Suppressor macrophage treated with lipopolysaccharide for 4 hours (primary cell): ENCODE results near the gene ARID1B.
"Not testable (repeated sequence)": the region's sequence is repeated elsewhere in the genome, so short reads cannot be mapped to it uniquely, and the experiment has no call there.

Experiments used
- DNase-seq: peaks from one replicate; pipeline ENCODE4 v3.0.0-alpha.2; 2020

ARID1B gene

DNA sequence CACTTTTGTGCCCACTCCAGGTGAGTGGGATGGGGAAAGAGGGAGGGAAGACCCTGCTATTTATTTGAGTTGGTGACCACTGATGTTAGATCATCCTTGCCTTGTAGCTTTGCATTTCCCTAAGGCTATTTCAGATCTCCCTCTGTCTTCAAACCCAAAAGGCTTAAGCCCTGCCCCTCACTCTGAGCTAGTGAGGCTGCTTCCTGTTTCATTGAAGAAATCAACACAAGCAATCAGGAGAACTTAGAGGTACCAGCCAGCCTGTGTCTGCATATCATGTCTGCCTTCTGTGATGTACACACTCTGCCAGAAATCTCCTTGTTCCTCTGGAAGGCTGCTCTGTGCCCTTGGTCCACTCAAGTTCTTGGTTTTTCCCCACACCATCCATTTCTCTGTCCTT lies 135.3 kb downstream of the ARID1B start:
- peak; percentile 17 for DNase-seq

DNA sequence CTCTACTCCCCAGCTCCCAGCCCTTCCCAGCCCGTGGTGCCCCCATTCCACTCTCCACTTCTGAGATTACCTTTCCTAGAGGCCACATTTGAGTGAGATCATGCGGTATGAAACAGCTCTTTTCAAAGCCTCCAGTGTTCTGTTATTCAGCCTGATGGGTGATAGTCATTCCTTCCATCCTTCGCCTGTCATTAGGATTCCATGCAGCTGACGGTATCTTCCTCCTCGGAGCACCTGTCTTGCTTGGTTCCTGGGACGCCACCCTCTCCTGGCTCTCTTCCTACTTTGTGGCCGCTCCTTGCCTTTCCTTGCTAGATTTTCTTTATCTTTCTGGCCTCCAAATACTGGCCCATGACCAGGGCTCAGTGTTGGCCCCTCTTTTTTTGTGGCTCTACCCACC lies 137.0 kb downstream of the ARID1B start:
- DNase-seq: no peak

DNA sequence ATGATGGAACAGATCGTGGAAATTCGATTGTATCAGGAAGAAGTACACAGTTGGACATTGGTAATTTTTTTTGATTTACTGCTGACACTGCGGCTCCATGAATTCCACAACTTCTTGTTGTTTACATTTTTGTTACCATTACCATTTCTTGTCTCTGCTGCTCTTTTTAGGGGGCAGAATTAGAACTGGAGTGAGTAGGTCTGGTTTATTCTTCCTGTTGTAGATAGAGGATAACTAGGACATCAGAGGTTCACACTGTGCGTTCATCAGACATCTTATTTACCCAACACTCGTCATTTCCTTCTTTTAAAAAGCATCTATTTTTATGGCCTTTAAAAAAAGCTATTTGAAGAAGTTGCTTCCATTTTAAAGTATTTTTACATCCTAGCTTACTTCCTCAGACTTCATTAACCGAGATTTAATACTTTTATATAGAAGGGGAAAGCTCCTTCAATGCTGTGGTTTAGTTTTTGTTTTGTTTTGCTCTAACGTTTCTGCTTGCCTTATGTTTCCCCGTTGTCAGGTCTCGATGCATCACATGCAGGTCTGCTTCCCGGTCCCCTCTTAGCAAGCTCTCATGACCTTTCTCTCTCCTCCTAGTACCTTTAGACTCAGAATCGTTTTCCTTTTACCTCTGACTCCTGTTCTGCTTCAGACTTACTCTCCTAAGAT lies 139.1 kb downstream of the ARID1B start:
- peak; percentile 27 for DNase-seq

DNA sequence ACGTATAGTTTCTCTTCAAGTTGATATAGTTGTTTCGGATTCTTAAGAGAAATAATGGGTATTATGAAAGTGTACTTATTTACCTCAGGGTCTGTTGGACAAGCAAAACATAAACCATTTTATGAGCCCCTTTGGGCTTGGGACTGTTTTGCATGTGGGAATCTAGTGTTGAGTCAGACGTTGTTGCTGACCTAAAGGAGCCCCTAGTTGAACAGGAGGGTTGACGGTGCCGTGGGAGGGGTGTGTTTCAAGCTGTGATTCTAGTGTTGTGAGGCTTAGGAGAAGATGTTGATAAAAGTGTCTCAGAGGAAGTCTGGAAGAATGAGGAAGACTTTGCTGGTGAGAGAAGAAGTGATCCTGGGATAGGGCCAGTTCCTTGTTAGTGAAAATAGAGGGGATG lies 140.0 kb downstream of the ARID1B start:
- DNase-seq: peak; percentile 2

DNA sequence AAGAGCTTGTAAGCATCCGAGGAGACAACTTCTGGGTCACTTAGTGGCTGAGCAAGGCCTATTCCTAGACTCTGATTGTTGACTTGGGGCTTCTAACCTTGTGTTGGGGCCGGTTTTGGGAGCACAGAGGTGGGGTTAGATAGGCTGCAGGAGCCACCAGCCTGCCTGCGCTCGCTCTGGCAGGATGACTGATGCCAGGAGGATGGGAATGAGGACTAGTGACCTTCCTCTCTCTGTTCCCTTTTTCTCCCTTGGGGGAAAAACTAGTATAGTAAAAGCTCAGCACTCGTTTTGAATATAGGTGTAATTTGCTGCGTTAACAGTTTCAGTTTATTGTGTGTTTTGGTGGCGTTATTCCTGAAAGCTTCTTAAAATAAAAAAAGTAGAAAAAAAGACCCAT lies 141.5 kb downstream of the ARID1B start:
- peak; percentile 9 for DNase-seq

DNA sequence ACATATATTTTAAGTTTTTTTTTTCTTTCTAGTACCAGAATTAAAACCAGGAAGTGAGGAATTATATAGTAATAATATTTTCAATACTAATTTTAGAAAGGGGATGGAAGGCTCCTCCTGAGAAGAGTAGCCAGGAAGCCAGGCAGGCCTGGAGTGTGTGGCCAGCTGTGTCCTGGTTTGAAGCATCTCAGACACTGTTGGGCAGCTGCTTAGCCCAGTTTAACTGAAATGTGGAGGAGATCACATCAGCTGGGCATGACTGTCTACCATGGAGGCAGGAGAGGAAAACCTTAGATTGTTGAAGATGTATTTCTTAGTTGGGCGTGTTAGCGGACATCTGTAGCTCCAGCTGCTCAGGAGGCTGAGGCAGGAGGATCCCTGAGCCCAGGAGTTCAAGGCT lies 142.2 kb downstream of the ARID1B start:
- DNase-seq: no peak

DNA sequence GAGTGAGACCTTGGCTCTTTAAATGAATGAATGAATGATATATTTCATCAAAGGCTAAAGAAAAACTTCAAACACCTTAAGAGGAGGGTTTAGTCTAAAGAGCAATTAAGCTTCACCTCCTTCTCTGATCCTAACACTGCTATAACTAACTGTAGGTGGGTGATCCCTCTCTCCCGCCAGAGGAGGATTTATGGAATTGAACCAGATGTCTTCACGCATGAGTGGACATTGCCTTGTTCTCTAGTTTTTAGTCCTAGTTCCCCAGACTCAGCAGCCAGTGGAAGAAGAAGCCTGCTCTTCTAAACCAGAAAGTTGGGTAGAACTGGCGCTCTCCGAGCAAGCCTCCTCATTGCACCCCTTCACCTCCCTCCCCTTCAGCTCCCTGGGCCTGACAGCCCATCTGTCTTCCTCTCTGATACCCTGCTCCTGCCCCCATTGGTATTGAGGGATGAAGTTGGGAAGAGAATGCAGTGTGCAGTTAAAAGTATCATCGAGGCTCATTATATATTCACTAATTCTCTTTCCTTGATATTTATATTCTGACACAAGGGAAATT lies 142.7 kb downstream of the ARID1B start:
- DNase-seq: no peak

DNA sequence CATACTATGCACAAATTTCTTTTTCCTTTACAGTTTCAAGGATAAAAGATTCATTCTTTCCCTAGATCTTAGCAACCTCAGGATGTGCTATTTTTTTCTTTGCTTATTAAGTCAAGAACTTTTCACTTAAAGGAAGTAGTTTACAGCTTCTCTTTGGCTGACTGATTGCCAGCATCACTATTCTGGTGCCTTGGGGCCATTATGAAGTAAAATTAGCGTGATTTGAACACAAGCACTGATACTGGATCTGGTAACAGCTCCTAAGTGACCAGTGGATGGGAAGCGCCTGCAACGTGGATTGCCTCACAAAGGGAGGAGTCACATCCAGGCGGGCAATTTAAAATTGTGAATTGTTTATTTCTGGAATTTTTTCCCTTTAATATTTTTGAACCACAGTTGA lies 147.1 kb downstream of the ARID1B start:
- DNase-seq: no peak

DNA sequence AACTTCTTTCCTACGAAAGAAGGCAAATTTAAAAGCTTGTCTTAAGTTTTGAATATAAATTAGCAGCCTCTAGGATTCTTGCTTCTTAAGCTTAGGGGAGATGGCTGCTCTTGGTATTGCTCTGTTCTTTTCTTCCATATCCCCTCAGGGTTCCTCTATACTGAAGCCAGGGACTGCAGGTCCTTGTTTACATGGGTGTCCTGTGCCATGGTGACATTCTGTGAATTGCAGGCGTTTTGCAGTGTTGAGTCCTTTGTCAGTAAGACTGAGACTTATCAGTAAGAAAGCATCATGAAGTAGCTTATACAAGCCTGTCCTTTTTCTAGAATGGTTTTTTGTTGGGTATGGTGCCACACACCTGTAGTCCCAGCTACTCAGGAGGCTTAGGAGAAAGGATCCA lies 147.8 kb downstream of the ARID1B start:
- DNase-seq: no peak

DNA sequence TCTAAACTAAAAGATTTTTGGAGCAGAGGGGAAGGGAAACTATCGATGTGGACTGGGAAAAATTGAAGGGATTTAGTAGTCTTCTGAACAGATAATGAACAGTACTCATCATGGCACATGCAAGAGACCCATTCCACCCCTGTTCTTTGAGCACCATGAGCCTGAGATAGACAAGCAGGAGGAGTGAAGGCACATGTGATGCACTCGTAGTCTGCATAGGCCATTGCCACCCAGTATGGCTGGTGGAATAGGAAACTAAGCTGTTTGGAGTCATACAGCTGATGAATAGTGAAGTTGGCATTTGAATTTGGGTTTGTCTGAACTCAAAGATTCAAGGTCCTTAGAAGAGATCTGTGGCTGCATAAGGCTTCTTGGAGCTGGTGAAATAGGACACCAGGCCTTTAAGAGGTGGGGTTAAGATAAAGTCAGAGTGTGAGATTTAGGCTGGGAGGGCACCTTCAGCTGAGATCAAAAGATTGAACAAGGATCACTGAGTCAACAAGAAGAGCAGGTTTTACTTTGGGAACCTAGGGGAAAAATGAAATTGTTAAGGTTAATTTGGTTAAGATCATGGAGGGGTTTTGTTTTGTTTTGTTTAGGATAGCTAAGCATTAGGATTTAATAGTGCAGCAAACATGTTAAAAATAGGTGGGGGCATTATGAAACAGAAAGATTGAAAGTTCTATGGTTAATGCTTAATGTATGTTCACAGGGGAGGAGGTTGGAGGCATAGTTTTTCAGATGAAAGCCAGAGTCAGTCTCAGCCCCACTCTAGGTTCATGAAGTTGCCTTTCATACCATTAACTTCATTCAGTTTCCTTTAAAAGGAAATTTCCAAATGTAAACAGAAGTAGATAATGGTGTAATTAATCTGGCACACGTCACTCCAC lies 148.8 kb downstream of the ARID1B start:
- no peak for DNase-seq

DNA sequence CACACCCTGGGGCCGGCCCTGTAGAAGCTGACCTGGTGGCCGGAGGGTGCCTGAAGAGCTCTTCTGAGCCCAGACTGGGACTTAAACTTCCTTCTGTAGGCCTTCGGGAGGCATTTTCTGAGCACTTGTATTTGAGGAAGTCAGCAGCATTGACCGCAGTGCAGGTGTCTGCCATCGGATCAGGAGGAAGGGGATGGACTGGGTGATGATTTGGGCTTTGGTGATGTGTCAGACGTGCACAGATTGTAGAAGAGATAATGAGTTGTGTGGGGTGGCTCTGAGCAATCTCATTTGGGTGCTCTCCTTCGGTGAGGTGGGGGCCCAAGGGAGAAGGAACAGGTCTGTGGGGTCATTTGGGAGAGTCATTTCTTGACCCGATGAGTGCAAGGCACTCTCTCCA lies 150.9 kb downstream of the ARID1B start:
- DNase-seq: no peak

DNA sequence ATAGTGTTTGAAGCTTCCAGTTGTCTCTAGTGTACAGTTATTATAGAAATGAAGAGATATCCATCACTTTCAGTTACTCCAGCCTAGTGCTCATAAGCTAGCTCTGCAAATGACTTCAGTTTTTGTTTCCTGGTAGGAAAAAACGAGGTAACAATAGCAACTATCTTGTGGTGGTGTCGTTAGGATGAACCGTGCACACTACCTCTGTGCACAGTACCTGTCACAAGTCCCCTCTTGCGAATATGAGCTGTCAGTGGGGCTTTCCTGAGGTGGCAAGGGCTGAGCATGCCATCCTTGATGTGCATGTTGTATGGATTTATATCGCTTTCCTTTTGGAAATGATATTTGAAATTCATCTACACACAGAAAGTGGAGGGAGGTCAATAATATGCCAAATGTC lies 151.8 kb downstream of the ARID1B start:
- DNase-seq: no peak

DNA sequence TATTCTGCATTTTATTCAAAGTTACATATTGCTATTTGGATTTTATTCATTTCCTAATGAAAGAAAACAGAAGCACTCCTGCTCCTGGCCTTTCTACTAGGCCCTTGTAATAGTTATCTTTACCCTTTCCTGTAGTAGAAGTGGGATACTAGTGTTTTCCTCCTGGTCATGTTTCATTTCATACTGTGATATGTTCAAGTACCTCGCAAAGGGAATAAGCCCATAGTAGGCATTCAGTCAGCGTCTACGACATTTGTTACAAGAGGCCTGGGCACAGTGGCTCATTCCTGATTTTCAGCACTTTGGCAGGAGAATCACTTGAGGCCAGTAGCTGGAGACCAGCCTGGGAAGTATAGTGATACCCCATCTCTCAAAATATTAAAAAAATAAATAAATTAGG lies 154.1 kb downstream of the ARID1B start:
- DNase-seq: no peak

DNA sequence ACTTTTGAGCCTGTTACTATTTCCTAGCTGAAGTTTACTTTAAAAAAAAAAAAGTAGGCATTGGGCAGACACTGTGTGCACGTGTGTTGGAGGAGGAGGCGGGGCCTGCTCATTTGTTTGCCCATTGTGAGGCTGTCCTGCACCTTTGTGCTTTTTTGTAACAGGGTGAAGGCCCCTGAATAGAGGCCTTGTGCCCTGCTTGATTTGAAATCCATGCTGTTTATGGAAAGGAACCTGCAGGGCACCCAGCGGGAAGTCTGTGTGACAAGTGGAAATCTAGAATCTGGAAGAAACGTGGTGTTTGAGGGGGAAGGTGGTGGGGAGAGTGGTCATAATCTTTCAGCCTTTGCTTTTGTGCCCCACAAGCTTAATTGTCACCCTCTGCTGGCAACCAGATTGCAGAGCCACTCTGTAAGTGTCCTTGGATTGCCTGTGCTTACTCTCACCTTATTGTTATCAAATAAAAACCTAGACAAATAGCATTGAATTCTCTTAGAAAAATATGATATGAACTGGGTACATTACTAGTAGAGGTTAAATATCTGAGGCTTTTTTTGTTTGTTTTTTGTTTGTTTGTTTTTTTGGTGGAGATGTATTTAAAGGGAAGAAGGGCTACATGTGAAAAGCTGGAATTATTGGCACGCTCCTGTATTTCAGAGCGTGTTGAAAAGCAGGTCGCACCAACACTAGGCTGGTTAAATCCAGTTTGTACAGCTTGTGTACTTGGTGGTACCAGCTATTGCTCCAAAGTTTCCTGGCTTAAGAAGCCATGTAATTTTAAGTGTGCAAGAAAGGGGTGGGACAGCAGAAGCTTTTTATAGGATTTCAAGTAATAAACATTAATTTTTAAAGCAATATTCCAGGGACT lies 156.3 kb downstream of the ARID1B start:
- no peak for DNase-seq

DNA sequence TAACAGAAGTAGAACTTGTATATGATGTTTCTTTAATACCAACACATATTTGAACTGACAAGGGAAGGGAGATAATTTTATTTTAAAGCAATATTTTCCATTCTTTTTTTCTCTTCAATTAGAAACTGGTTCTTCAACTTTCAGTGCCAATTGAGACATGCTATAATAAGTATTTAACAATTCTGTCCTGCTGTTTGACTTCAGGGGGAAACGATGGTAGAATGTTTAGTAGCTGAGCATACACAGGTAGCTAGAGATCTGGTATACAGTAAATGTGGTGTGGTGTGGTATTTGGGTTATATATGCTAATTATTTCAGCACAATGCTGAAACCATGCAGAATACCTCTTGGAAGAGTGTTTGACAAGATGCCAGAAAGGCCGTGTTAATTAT lies 156.9 kb downstream of the ARID1B start:
- no peak for DNase-seq

DNA sequence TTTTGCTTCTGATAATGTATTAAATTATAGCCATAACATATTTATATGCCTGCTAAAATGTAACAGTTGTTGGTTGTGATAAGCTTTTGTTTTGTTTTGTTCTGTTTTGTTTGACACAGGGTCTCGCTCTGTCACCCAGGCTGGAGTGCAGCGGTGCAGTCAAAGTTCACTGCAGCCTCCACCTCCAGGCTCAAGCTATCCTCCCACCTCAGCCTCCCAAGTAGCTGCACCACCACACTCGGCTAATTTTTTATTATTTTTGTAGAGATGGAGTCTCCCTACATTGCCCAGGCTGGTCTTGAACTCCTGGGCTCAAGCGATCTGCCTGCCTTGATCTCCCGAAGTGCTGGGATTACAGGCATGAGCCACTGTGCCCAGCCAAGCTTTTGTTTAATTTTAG lies 157.8 kb downstream of the ARID1B start:
- no peak for DNase-seq

DNA sequence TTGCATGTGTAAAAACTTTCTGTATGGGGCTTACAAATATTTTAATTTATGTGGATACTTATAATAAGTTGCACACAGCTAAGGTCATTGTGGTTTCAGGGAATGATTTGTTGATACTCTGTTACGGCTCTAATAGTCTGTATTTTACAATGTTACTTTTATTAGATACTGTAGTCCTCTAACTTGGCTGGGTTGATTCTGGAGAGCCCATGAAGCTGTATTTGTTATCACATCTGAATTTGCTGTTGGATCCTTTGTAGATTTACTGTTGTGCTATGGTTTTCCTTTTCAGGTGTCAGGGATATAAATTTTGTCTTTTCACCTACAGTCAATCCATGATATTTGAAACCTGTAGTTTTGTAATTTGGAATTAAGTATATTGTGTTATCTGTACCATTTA lies 161.0 kb downstream of the ARID1B start:
- no peak for DNase-seq

DNA sequence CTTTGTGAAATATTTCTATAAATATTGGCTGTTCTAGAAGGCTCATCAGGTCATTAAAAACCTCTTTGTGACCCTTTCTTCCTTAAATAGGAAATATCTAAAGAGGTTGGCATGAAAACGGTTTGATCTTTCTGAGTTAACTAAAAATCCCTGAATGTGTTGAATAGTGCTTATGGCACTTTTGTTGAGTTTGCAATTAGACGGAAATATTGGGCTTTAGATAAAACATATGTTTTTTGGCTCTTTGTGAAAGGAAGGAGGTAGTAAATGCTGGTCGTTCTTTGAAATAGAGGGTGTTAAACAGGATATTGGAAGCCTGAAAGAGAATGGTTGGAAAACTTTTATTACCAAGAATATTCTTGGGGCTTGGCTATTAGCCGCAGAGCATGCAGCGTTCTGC lies 163.0 kb downstream of the ARID1B start:
- no peak for DNase-seq

DNA sequence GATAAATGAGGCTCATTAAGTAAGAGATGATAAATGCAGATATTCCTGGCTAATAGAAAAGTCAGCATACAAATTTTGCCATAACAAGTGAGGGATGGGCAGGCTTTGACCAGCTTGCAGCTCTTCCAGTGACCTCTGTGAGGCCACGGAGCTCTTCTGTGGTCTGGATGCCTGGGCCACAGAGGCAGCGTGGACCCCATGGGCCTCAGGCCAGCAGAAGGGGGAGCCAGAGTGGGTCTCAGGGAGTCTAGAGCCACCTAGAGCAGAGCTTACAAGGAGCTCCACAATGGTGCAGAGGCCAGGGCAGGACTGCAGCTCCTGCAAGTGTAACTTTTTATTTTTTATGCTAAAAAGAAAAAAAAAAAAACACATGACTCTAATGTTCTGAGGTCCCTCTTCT lies 165.1 kb downstream of the ARID1B start:
- DNase-seq: no peak

DNA sequence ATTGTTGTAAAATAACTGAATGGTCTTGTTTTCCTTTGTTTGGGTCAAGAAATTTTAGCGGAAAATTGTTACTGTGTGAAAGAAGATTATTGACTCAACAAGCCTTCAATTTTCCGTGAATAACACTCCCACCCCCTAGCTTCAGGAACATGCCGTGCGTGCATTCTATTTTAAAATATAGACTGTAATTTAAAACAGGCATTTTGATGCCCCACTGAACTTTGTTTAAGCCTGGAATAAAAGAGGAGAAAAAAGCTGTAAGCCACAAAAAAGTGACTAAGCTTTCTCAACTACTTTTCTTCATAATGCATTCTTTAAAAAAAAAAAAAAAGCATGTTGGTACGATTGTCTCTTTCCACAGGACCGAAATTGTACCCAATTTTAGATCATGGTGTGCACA lies 166.0 kb downstream of the ARID1B start:
- no peak for DNase-seq

DNA sequence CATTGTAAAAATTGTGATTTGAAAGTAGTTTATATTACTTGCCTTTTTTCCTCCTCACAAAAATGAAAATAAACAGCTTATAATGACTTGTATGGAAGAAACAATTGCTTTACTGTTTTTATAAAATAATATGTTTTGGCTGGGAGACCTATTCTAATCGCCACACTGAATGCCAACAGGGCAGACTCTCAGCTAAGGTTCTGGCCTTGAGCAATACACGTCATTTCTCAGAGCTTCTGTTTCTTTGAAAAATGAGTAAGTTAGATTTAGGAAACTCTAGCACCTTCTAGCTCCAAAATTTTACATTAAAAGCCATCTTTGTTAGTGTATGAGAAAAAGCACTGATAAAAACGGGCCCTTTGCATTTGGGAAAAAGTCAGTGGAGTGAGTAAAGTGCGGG lies 166.6 kb downstream of the ARID1B start:
- no peak for DNase-seq

DNA sequence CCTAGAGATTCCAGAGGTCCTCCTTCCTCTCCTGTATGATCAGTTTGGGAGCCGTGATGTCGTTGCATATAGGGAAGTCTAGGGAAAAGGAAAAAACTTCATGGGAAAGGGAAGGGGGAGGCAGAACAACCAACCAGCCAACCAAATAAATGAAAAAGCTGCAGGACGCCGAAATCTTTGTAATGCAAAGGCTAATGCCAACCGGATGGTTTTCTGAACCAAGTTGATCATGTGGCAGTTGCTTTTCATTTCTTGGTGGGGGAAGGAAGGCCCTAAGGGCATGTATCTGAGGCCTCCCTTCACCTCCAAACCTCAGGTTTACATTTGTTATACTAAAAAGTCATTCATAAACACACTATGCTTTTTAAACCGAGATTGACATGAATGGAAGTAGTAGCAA lies 167.2 kb downstream of the ARID1B start:
- no peak for DNase-seq

DNA sequence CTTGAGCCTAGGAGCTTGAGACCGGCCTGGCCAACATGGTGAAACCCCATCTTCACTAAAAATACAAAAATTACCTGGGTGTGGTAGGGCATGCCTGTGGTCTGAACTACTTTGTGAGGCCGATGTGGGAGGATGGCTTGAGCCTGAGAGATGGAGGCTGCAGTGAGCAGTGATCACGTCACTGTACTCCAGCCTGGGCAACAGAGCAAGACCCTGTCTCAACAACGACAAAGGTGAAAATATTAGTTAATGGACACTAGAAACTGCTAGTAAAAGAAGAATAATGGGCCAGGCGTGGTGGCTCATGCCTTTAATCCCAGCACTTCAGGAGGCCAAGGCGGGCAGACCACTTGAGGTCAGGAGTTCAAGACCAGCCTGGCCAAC lies 168.6 kb downstream of the ARID1B start:
- not testable (repeated sequence) for DNase-seq
